HAP-1 (cell line): ENCODE data around the gene CCDC40.

Source experiments
- DNase-seq, 2 experiments: peaks; one replicate each; pipeline ENCODE4 v3.0.0-alpha.2; 2016 to 2020; ENCODE audit warnings: low spot score in 2 of 2
- H3K27me3 ChIP-seq: fragments of 250-450 bp; sonication (Bioruptor Pico); 2 replicates; pipeline ENCODE4 v1.5.1; 2020; ENCODE audit warnings: low read depth, mild to moderate bottlenecking, moderate library complexity
- H3K36me3 ChIP-seq: fragments of 250-450 bp; sonication (Bioruptor Pico); replicated peaks from 2 replicates; pipeline ENCODE4 v1.5.1; 2020; ENCODE audit warnings: mild to moderate bottlenecking
- H3K4me1 ChIP-seq: fragments of 250-450 bp; sonication (Bioruptor Pico); 2 replicates; pipeline ENCODE4 v1.5.1; 2020; ENCODE audit warnings: mild to moderate bottlenecking
- H3K4me3 ChIP-seq: fragments of 250-450 bp; sonication (Bioruptor Pico); 2 replicates; pipeline ENCODE4 v1.5.1; 2020; ENCODE audit warnings: mild to moderate bottlenecking, moderate library complexity
- H3K9me3 ChIP-seq: fragments of 250-450 bp; sonication (Bioruptor Pico); 2 replicates; pipeline ENCODE4 v1.5.1; 2020; ENCODE audit warnings: mild to moderate bottlenecking, moderate library complexity
- in situ Hi-C: fragments of 300-500 bp; cut with MboI; formaldehyde crosslinking; loops from 3 replicates; pipeline ENCODE4 v1.14.3; 2020; ENCODE audit warnings: low sequenced_read_pairs, inconsistent platforms, mixed read lengths

The CCDC40 gene

DNA sequence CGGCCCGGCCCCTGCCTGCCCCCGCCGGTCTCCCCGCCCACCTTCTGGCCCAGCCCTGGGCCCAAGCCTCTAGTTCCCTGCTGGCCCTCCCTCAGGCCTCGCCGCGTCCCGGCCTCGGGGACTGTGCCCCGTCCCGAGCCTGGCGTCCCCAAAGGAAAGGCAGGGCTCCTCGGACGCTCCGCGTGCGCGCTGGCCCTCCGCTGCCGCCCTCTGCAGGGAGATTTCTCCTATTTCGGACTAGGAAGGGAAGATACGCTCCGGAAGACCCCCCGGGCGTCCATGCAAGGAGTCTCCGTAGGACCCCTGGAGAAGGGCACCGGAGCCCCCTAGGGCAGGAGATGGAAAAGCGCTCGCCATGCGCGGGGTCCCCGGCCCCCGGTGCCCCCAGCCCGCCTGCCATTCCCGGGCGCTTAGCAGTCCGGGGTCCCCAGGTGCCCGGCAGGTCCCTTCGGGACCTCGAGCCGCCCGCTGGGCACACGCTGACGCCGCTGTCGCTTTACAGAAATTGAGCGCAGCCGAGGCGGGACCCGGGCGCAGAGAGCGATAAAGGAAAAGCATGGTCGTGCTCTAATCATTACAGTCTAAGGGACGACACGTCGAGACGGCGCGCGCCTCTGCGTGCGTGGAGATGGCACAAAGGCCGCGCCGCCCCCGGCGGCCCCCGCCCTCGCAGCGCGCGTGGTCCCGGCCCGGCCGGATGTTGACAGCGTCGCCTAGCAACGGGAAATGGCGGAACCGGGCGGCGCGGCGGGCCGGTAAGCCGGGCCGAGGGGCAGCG lies at the start of gene CCDC40:
Gene CCDC40, plus strand, starts transcription at position 706 of the 778 bp plus-strand sequence. Its CDS starts 21 bp downstream, at position 727.
- no peaks in the 10 kb centered on the region; the same call in 1 of the 2 replicates for H3K36me3 ChIP-seq
- in situ Hi-C loops = no loop called here
- H3K4me1 ChIP-seq = peaks cover 6% of the 10 kb centered on the region
- H3K4me3 ChIP-seq = peak within 1 kb of the TSS; percentile 72
- H3K9me3 ChIP-seq = no peaks in the 10 kb centered on the region
- peak; percentile 66 to 91 for DNase-seq
- no peaks in the 10 kb centered on the region for H3K27me3 ChIP-seq

- in situ Hi-C loops = no loop called here
- Histone ChIP-seq H3K9me3 (no peaks in the 10 kb centered on the region), H3K4me1 (peaks cover 8% of the 10 kb centered on the region; the same call in 1 of the 2 replicates), H3K4me3 (no peak overlapping the region), H3K27me3 (no peaks in the 10 kb centered on the region), H3K36me3 (no peaks in the 10 kb centered on the region)
- DNase-seq = no peak
These were observed 49.1 kb upstream of the CCDC40 start for GRCh38 chr17:79987187-79987934.

GRCh38 chr17:79987935-79988184 lies 48.6 kb upstream of the CCDC40 start:
- Histone ChIP-seq H3K9me3 (no peaks in the 10 kb centered on the region), H3K4me1 (peaks cover 10% of the 10 kb centered on the region; the same call in 1 of the 2 replicates), H3K27me3 (no peaks in the 10 kb centered on the region), H3K4me3 (no peak overlapping the region), H3K36me3 (no peaks in the 10 kb centered on the region)
- DNase-seq = no peak
- in situ Hi-C loops = no loop called here

GRCh38 chr17:79988185-79988971 lies 48.1 kb upstream of the CCDC40 start:
- no peak for DNase-seq

DNA sequence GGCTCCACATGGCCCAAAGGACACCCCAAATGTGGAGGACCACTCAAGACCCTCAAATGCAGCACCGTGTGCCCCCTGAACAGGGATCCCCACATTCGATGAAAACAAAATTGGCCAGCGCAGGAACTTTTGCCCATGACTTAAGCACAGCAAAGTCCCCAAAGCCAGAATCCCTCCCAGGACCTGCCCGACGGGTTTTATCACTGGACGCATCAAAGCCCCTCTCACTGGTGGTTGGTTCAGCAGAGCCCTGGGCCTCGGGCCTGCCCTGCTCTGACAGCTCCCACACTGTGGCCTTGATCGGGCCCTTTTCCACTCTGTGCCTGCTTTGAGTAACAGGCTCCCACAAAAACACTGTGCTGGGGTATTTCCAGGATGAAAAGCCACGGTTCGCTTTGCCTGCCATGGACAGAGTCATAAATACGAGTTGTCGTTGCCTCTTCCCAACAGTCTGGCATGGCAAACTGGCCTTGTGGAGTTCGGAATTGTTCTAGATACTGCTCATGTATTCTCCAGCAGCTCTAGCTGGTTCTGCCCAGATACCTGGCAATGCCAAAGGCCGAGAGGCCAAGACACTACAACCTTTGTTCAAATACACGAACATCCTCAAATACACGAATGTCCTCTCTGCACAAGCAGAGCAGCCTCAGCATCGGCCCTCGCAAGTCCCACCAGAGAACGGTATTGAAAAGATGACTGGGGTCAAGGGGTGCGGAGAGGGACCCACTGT lies 47.2 kb upstream of the CCDC40 start:
- DNase-seq = no peak
- Histone ChIP-seq H3K9me3 (no peaks in the 10 kb centered on the region), H3K4me3 (no peak overlapping the region), H3K27me3 (no peaks in the 10 kb centered on the region), H3K4me1 (peaks cover 21% of the 10 kb centered on the region), H3K36me3 (no peaks in the 10 kb centered on the region)
- in situ Hi-C loops = no loop called here

More at GRCh38 chr17:79988185-79988971, 48.1 kb upstream of the CCDC40 start:
- H3K36me3 ChIP-seq = no peaks in the 10 kb centered on the region
- H3K4me1 ChIP-seq = peaks cover 12% of the 10 kb centered on the region
- no peaks in the 10 kb centered on the region for H3K9me3 ChIP-seq
- H3K4me3 ChIP-seq = no peak overlapping the region
- H3K27me3 ChIP-seq = no peaks in the 10 kb centered on the region
- in situ Hi-C loops = no loop called here

GRCh38 chr17:79990051-79990592 lies 46.3 kb upstream of the CCDC40 start:
- in situ Hi-C loops = loop anchor here (10.0 kb wide), 1 partner anchor 205 kb away; no protein-coding TSS in a partner anchor
- Histone ChIP-seq H3K27me3 (no peaks in the 10 kb centered on the region), H3K4me1 (peaks cover 21% of the 10 kb centered on the region), H3K4me3 (no peak overlapping the region), H3K9me3 (no peaks in the 10 kb centered on the region), H3K36me3 (no peaks in the 10 kb centered on the region)
- DNase-seq = no peak

DNA sequence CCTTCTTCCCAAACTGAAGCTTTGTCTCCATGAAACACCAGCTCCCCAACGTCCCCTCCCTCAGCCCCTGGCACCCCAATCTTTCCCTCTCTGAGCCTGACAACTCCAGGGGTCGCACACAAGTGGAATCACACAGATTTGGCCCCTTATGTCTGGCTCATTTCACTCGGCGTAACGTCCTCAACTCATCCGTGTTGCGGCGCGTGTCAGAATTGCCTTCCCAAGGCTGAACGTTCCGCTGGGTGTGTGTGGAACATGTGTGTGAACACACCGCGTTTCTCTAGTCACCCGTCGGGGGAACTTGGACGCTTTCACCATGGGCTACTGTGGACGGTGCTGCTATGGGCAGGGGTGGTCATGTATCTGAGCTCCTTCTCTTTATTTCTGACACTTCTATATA lies 45.7 kb upstream of the CCDC40 start:
- peaks cover 21% of the 10 kb centered on the region for H3K4me1 ChIP-seq
- no peaks in the 10 kb centered on the region for H3K36me3 ChIP-seq
- H3K27me3 ChIP-seq = no peaks in the 10 kb centered on the region
- DNase-seq = no peak
- no peaks in the 10 kb centered on the region for H3K9me3 ChIP-seq
- in situ Hi-C loops = loop anchor here (10.0 kb wide), 1 partner anchor 206 kb away; no protein-coding TSS in a partner anchor
- no peak overlapping the region for H3K4me3 ChIP-seq

GRCh38 chr17:79991140-79991923 lies 45.1 kb upstream of the CCDC40 start:
- in situ Hi-C loops = loop anchor here (10.0 kb wide), 1 partner anchor 207 kb away; no protein-coding TSS in a partner anchor
- H3K27me3 ChIP-seq = no peaks in the 10 kb centered on the region
- peak; percentile 59 to 90 for DNase-seq
- H3K4me3 ChIP-seq = no peak overlapping the region
- H3K36me3 ChIP-seq = no peaks in the 10 kb centered on the region
- H3K9me3 ChIP-seq = no peaks in the 10 kb centered on the region
- H3K4me1 ChIP-seq = peaks cover 24% of the 10 kb centered on the region

- no peaks in the 10 kb centered on the region for H3K36me3 ChIP-seq
These were observed 44.4 kb upstream of the CCDC40 start for GRCh38 chr17:79991924-79992648.

DNA sequence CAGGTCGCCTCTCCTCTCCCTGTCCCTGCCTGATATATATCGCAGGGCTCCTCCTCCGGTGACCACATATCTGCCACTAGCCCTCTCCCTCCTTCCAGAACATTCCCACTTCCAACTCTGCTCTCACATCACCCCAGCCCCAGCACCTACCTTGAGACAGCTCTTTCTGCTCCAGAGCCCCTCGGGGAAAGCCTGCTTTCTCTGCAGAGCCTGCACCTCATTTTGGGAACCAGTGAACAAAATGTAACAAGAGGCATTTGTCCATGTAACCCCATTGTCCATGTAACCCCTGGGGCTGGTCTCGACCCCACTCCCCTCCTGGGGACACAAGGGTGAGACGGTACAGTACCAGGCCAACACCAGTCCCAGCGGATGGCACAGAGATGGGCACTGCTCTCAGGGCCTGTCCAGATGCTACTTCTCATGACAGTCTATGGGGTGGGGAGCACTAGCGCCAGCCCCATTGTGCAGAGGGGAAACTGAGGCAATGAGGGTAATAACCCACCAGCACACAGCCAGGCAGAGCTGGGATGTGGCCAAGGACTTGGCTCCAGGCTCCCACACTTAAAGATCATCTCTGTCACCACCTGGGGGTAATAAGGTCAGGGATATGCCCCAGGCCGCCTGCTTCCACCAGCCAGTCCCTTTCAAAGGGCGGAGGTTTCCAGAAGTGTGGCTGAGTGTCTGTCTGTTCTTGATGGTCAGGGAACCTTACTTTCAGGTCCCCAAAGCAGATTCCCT lies 43.6 kb upstream of the CCDC40 start:
- Histone ChIP-seq H3K9me3 (no peaks in the 10 kb centered on the region), H3K27me3 (no peaks in the 10 kb centered on the region), H3K4me1 (peaks cover 24% of the 10 kb centered on the region), H3K4me3 (no peak overlapping the region), H3K36me3 (no peaks in the 10 kb centered on the region)
- DNase-seq = no peak
- in situ Hi-C loops = loop anchor here (10.0 kb wide), 1 partner anchor 208 kb away; no protein-coding TSS in a partner anchor

More at GRCh38 chr17:79991924-79992648, 44.4 kb upstream of the CCDC40 start:
- no peak overlapping the region for H3K4me3 ChIP-seq
- DNase-seq = no peak
- in situ Hi-C loops = loop anchor here (10.0 kb wide), 1 partner anchor 207 kb away; no protein-coding TSS in a partner anchor
- no peaks in the 10 kb centered on the region for H3K27me3 ChIP-seq
- peaks cover 24% of the 10 kb centered on the region for H3K4me1 ChIP-seq
- H3K9me3 ChIP-seq = no peaks in the 10 kb centered on the region
